Smooth muscle cell (in vitro differentiated cells): ENCODE data around the gene SLC16A11. TPM values are rescaled to one million over a fixed set of nuclear protein-coding genes. Genes with fewer than 3 reads are reported as not detected.

Experiments
- DNase-seq: peaks from one replicate; lab custom pipeline; 2025; ENCODE audit not compliant: unreplicated experiment; lab: John Stamatoyannopoulos, UW
- H2AFZ ChIP-seq: fragments of 200-600 bp; sonication (generic); 2 replicates; pipeline ENCODE4 v1.6.0; 2016; ENCODE audit warnings: antibody characterized with exemption, low read depth, mild to moderate bottlenecking
- H3F3A ChIP-seq: fragments of 200-600 bp; sonication (generic); 2 replicates; pipeline ENCODE4 v1.6.0; 2017; ENCODE audit warnings: antibody characterized with exemption, low read depth
- H3K27ac ChIP-seq: fragments of 200-600 bp; sonication (generic); 2 replicates; pipeline ENCODE4 v1.5.1; 2016; ENCODE audit warnings: low read depth, mild to moderate bottlenecking
- H3K27me3 ChIP-seq: fragments of 200-600 bp; sonication (generic); 2 replicates; pipeline ENCODE4 v1.6.1; 2016; ENCODE audit warnings: low read depth, mild to moderate bottlenecking
- H3K36me3 ChIP-seq: fragments of 200-600 bp; sonication (generic); 2 replicates; pipeline ENCODE4 v1.5.1; 2016; ENCODE audit warnings: low read depth
- H3K4me1 ChIP-seq: fragments of 200-600 bp; sonication (generic); 2 replicates; pipeline ENCODE4 v1.5.1; 2016; ENCODE audit warnings: low read depth
- H3K4me2 ChIP-seq: fragments of 200-600 bp; sonication (generic); 2 replicates; pipeline ENCODE4 v1.6.0; 2016; ENCODE audit warnings: mild to moderate bottlenecking
- H3K4me3 ChIP-seq: fragments of 200-600 bp; sonication (generic); 2 replicates; pipeline ENCODE4 v1.5.1; 2016; ENCODE audit warnings: mild to moderate bottlenecking
- H3K79me2 ChIP-seq: fragments of 200-600 bp; sonication (generic); 2 replicates; pipeline ENCODE4 v1.6.0; 2016; ENCODE audit warnings: low read depth, mild to moderate bottlenecking
- H3K9ac ChIP-seq: fragments of 200-600 bp; sonication (generic); 2 replicates; pipeline ENCODE4 v1.6.0; 2016; ENCODE audit warnings: low read depth
- H3K9me3 ChIP-seq: fragments of 200-600 bp; sonication (generic); replicated peaks from 2 replicates; pipeline ENCODE4 v1.5.1; 2016; ENCODE audit warnings: low read depth
- H4K20me1 ChIP-seq: fragments of 200-600 bp; sonication (generic); 2 replicates; pipeline ENCODE4 v1.6.0; 2016; ENCODE audit warnings: low read depth
- CTCF ChIP-seq: fragments of 200-600 bp; sonication (generic); IDR thresholded peaks from 2 replicates; pipeline ENCODE4 v1.5.1; 2017; ENCODE audit warnings: borderline replicate concordance, mild to moderate bottlenecking, antibody characterized with exemption; ENCODE audit not compliant: insufficient read depth, poor library complexity, severe bottlenecking
- WGBS: methylation state at CpG from one replicate; pipeline ENCODE4 v1.1.7; 2016; ENCODE audit warnings: low lambda C conversion rate; 5-methylcytosine and 5-hydroxymethylcytosine counted together
- polyA plus RNA-seq: library from polyadenylated mRNA; unstranded; fragments of >200 nt; fragmentation: Nextera tagmentation; extraction: Ambion mirVana; gene quantifications from 2 replicates; pipeline ENCODE4 v1.2.1, GENCODE V29; 2016
- total RNA-seq: library from RNA; depleted of rRNA; stranded (reverse); fragments of >200 nt; gene quantifications from 2 replicates; pipeline ENCODE4 v1.2.3, GENCODE V29; 2014

Gene SLC16A11
- total and polyA plus RNA-seq, 2 experiments from 2014 or later, result 0.36 to 0.80 TPM

DNA sequence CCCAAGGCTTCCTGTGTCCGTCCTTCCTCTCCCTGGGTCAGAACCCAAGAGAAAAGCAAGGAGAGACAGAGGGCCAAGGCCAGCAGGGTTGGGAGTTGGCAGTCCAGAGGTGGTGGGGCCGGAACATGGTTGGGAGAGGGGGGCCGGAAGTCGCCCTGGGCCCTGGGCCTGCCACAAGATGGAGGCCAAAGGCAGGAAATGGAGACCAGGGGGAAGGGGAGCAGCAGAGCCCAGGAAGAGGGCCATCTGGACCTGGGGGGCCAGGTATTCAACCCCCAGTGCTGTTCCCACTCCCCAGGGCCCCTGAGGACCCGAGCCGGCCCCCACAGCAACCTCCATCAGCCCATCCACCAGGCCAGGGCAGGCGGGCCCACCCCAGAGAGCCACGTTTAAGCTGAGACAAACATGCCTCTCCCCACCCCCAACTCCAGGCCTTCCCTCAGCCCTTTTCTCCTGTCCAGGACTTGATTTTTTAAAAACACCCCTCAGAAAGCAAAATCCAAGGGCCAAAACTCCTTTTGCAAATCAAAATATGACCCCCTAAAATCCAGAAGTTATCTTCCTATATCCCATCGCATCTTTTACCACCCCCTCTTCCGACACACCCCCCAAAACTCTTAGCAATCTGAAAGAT is 25.4 kb downstream of the SLC16A11 start:
- Histone ChIP-seq H3K36me3 (no peaks in the 10 kb centered on the region), H3K27me3 (peaks cover 14% of the 10 kb centered on the region), H3F3A (peaks cover 25% of the 10 kb centered on the region), H3K9ac (no peak overlapping the region), H3K79me2 (peaks cover 2% of the 10 kb centered on the region), H2AFZ (no peak overlapping the region), H3K4me1 (peaks cover 16% of the 10 kb centered on the region), H3K4me2 (no peak overlapping the region), H4K20me1 (no peaks in the 10 kb centered on the region), H3K27ac (no peak overlapping the region), H3K9me3 (no peaks in the 10 kb centered on the region), H3K4me3 (no peak overlapping the region)
- no peak for TF ChIP-seq CTCF
- 85% methylated on average over 8 of the region's 10 CpGs for WGBS
- no peak for DNase-seq

- Histone ChIP-seq H2AFZ (no peak overlapping the region), H3K9me3 (no peaks in the 10 kb centered on the region), H3K4me2 (no peak overlapping the region), H3K79me2 (peaks cover 8% of the 10 kb centered on the region), H3K27ac (no peak overlapping the region), H3F3A (peaks cover 26% of the 10 kb centered on the region), H3K36me3 (no peaks in the 10 kb centered on the region), H3K9ac (no peak overlapping the region), H3K4me1 (peaks cover 18% of the 10 kb centered on the region), H4K20me1 (no peaks in the 10 kb centered on the region), H3K4me3 (no peak overlapping the region), H3K27me3 (peaks cover 7% of the 10 kb centered on the region)
- no peak for TF ChIP-seq CTCF
- 81% methylated on average over 12 of the region's 12 CpGs for WGBS
- no peak for DNase-seq
Measured at GRCh38 chr17:7017827-7018200, 26.1 kb downstream of the SLC16A11 start.

DNA sequence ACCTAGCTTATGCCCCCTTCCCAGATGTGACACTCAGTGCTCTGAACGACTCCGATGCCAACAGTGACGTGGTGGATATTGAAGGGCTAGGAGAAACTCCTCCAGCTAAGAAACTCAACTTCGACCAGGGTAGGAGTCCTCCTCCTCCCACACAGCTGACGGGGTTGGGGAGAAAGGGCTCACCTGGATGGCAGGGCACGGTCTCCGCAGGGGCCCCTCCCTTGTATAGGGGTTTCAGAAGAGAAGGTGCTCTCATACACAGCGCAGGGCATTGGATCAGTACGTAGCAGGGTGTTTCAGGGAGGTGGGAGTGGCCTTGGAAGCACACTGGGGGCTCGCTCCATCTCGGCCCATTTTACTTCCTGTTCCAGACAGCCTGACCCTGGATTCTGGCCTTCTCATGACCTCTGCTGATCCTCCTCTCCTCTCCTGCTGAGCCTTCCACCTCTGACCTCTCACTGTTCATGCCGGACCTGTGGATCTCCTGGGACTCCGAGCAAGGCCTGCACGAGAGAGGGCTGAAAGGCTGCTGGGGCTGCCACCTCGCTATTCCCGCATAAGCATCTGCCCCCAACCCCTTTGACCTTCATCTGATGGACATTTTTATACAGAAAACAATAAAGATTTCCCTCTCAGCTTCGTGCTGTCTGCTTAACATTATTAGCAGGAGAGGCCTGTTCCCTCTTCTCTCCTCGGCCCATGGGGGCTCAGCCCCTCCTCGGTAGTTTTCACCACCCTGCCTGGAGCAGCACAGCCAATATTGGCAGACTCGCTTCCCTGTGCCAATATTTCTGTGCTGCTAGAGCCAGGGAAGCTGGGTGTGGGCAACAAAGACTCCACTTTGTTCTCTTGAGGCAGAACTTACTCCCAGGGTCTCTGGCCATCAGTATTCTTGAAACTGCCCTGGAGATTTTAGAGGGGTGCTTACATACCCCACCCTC is 26.7 kb downstream of the SLC16A11 start:
- H2AFZ ChIP-seq, result no peak overlapping the region
- no peak for TF ChIP-seq CTCF
- 95% methylated on average over 20 of the region's 20 CpGs for WGBS
- peaks cover 12% of the 10 kb centered on the region for H3K79me2 ChIP-seq
- DNase-seq, result no peak
- no peaks in the 10 kb centered on the region for H3K36me3 ChIP-seq
- H3K4me3 ChIP-seq, result no peak overlapping the region
- H3K9me3 ChIP-seq, result no peaks in the 10 kb centered on the region
- H3F3A ChIP-seq, result peaks cover 26% of the 10 kb centered on the region
- H4K20me1 ChIP-seq, result no peaks in the 10 kb centered on the region
- H3K9ac ChIP-seq, result no peak overlapping the region
- no peak overlapping the region for H3K4me2 ChIP-seq
- H3K4me1 ChIP-seq, result peaks cover 18% of the 10 kb centered on the region
- H3K27ac ChIP-seq, result no peak overlapping the region
- H3K27me3 ChIP-seq, result peaks cover under 1% of the 10 kb centered on the region
